Glutamatergic neuron (in vitro differentiated cells): ENCODE data around the gene PLAC8L1. TPM values are rescaled to one million over a fixed set of nuclear protein-coding genes. Genes with fewer than 3 reads are reported as not detected.

Source experiments
- DNase-seq: peaks from one replicate; pipeline ENCODE4 v3.0.0; 2022
- H3K27ac Mint-ChIP-seq: one replicate; pipeline ENCODE4 v1.8.0; 2020; ENCODE audit warnings: mild to moderate bottlenecking, mixed read lengths, inconsistent platforms; ENCODE audit not compliant: unreplicated experiment
- H3K27me3 Mint-ChIP-seq: one replicate; pipeline ENCODE4 v1.8.0; 2020; ENCODE audit warnings: mild to moderate bottlenecking, moderate library complexity, mixed read lengths, inconsistent platforms; ENCODE audit not compliant: unreplicated experiment
- H3K36me3 Mint-ChIP-seq: one replicate; pipeline ENCODE4 v1.8.0; 2020; ENCODE audit warnings: mild to moderate bottlenecking, mixed read lengths, inconsistent platforms; ENCODE audit not compliant: unreplicated experiment
- H3K4me1 Mint-ChIP-seq: one replicate; pipeline ENCODE4 v1.8.0; 2020; ENCODE audit warnings: mild to moderate bottlenecking, low read depth, mixed read lengths, inconsistent platforms; ENCODE audit not compliant: unreplicated experiment
- H3K4me3 Mint-ChIP-seq: one replicate; pipeline ENCODE4 v1.8.0; 2020; ENCODE audit warnings: mild to moderate bottlenecking, mixed read lengths, inconsistent platforms; ENCODE audit not compliant: unreplicated experiment
- H3K9me3 Mint-ChIP-seq: one replicate; pipeline ENCODE4 v1.8.0; 2020; ENCODE audit warnings: mild to moderate bottlenecking, moderate library complexity, mixed read lengths, inconsistent platforms; ENCODE audit not compliant: unreplicated experiment
- CTCF ChIP-seq: fragments of 200-600 bp; sonication (generic); IDR thresholded peaks from one replicate; pipeline ENCODE4 v1.5.0; 2021; ENCODE audit not compliant: partially characterized antibody, unreplicated experiment
- total RNA-seq: library from RNA; stranded (reverse); fragmentation: NEBNext Ultra II Directional; extraction: Animal tissue kit (Norgen Biotek cat#: 25700); gene quantifications from one replicate; pipeline ENCODE4 v1.2.1, GENCODE V29; 2021; ENCODE audit not compliant: unreplicated experiment

Gene PLAC8L1
- total RNA-seq, 1 donor from 2014 or later = 2.2 TPM

GRCh38 chr5:146101646-146102045 lies 3.7 kb downstream of the PLAC8L1 start:
- Mint-ChIP-seq H3K4me1 (peaks cover 20% of the 10 kb centered on the region), H3K27ac (no peak overlapping the region), H3K4me3 (no peak overlapping the region), H3K9me3 (no peaks in the 10 kb centered on the region), H3K27me3 (peaks cover 1% of the 10 kb centered on the region), H3K36me3 (peaks cover 5% of the 10 kb centered on the region)
- no peak for TF ChIP-seq CTCF
- no peak for DNase-seq

- Mint-ChIP-seq H3K4me3 (no peak overlapping the region), H3K27ac (no peak overlapping the region), H3K9me3 (no peaks in the 10 kb centered on the region), H3K27me3 (peaks cover 3% of the 10 kb centered on the region), H3K36me3 (no peaks in the 10 kb centered on the region), H3K4me1 (peaks cover 25% of the 10 kb centered on the region)
- TF ChIP-seq CTCF = no peak
- DNase-seq = no peak
Observed at GRCh38 chr5:146098047-146098446, 7.3 kb downstream of the PLAC8L1 start.

GRCh38 chr5:146091881-146092280 lies 13.5 kb downstream of the PLAC8L1 start:
- no peak for TF ChIP-seq CTCF
- Mint-ChIP-seq H3K9me3 (no peaks in the 10 kb centered on the region), H3K27ac (no peak overlapping the region), H3K27me3 (peaks cover 4% of the 10 kb centered on the region), H3K36me3 (no peaks in the 10 kb centered on the region), H3K4me3 (no peak overlapping the region), H3K4me1 (peaks cover 7% of the 10 kb centered on the region)
- DNase-seq = no peak

GRCh38 chr5:146089287-146089686 lies 16.1 kb downstream of the PLAC8L1 start:
- no peaks in the 10 kb centered on the region for H3K9me3 Mint-ChIP-seq
- no peak overlapping the region for H3K4me3 Mint-ChIP-seq
- H3K36me3 Mint-ChIP-seq = no peaks in the 10 kb centered on the region
- peaks cover 11% of the 10 kb centered on the region for H3K4me1 Mint-ChIP-seq
- DNase-seq = no peak
- no peak overlapping the region for H3K27ac Mint-ChIP-seq
- H3K27me3 Mint-ChIP-seq = peaks cover 4% of the 10 kb centered on the region
- no peak for TF ChIP-seq CTCF

- H3K9me3 Mint-ChIP-seq = no peaks in the 10 kb centered on the region
Observed at GRCh38 chr5:146088098-146088497, 17.3 kb downstream of the PLAC8L1 start.

More at GRCh38 chr5:146088098-146088497, 17.3 kb downstream of the PLAC8L1 start:
- Mint-ChIP-seq H3K4me1 (peaks cover 11% of the 10 kb centered on the region), H3K27ac (no peak overlapping the region), H3K36me3 (no peaks in the 10 kb centered on the region), H3K4me3 (no peak overlapping the region), H3K27me3 (peaks cover 2% of the 10 kb centered on the region)
- TF ChIP-seq CTCF = no peak
- DNase-seq = no peak
